NCI-H2171 (cell line): ENCODE measurements around the gene KLK8.
"Not testable (repeated sequence)": the region's sequence is repeated elsewhere in the genome, so short reads cannot be mapped to it uniquely, and the experiment has no call there.

Experiments used
- DNase-seq: peaks from one replicate; lab custom pipeline; 2025; lab: John Stamatoyannopoulos, UW

The KLK8 gene

GRCh38 chr19:51016798-51017683 lies 15.6 kb upstream of the KLK8 start:
- no peak for DNase-seq

DNA sequence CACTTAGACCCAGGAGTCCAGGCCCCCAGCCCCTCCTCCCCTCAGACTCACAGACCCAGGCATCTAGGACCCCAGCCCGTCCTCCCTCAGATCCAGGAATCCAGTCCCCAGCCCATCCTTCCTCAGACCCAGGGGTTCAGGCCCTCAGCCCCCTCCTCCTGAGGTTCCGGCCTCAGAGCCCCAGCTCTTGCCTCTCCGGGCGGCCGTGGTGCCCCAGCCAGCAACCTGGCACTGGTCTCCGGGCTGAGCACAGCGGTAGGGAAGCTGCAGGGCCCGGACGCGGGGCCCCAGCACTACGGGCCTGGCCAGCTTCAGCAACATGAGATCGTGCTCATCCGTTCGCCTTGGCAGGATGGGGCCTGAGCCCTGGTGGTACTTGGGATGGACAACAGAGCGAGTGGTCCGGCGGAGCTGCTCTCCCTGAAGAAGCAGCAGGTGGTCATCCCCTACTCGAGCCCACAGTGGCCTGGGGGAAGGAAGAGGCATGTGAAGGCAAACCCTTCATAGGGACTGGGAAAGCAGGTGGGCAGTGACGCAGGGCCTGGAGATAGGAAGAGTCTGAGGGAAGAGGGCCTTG lies 14.4 kb upstream of the KLK8 start:
- DNase-seq = no peak

DNA sequence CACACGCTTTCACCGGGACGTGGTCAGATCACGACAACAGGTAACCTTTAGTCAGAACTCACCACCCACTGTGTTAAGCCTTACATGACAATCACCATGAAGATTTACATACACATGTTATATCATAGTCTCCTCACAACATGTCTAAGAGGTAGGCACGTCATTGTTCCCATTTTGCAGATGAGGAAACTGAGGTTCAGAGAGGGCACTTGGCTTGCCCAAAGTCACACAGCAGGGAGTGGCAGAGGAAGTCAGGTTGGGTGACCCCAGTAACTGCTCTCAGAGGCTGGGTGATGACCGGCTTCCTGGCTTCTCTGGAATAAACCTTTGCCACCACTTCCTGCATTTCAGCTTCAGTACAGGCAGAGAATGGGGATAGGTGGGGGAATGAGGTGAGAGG lies 12.8 kb upstream of the KLK8 start:
- no peak for DNase-seq

DNA sequence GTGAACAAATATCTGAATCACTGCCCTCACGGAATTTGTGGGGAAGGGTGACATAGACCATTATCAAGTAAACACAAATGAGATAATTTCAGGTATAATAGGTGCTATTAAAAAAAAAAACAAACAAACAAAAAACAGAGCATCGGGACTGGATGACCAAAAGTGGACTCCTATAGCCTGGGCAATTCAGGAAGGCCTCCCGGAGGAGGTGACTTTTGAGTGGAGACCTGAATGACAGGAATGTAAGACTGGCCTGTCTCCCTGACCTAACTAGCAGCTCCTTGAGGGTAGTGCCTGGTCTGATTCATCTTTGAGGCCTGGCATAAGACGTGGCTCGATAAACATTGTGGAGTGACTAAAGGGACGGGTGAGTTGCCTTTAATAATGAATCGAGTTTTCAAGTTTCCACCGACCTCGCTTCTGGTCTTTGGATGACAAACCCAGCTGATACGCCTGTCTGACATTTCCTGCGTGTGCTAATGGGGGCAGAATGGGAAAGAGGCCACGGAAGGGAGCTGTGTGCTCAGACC lies 11.3 kb upstream of the KLK8 start:
- no peak for DNase-seq

DNA sequence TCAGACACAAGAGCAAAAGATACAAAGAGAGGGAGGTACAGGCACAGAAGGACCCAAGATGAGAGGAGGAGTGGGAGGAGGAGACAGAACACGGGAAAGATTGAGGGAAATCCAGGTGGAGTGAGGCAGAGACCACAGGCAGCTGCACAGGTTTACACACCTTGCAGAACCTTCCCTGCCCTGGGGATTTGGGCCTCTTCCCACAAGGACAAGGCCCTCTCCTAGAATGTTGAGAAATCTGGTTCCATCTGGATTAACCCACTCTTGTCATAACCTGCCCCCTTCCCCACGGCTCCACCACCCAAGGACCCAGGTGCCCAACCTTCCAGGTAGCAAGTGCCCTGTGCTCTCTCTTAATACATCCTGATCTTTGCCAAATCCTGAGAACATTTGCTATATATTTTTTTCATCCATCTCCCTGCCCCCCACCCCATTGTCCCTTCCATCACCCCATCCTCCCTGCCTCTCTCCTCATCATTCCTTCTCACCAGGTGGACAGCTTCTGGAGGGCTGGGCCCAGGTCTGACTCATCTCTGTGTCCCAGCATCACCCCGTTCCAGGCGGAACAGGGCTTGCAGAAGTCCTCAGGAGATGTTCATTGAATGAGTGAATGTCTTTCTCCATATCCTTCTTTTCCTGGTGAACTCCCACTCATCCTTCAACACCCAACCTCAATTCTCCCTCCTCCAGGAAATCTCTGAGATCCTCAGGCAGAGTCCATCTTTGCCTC lies 8.8 kb upstream of the KLK8 start:
- DNase-seq = no peak

DNA sequence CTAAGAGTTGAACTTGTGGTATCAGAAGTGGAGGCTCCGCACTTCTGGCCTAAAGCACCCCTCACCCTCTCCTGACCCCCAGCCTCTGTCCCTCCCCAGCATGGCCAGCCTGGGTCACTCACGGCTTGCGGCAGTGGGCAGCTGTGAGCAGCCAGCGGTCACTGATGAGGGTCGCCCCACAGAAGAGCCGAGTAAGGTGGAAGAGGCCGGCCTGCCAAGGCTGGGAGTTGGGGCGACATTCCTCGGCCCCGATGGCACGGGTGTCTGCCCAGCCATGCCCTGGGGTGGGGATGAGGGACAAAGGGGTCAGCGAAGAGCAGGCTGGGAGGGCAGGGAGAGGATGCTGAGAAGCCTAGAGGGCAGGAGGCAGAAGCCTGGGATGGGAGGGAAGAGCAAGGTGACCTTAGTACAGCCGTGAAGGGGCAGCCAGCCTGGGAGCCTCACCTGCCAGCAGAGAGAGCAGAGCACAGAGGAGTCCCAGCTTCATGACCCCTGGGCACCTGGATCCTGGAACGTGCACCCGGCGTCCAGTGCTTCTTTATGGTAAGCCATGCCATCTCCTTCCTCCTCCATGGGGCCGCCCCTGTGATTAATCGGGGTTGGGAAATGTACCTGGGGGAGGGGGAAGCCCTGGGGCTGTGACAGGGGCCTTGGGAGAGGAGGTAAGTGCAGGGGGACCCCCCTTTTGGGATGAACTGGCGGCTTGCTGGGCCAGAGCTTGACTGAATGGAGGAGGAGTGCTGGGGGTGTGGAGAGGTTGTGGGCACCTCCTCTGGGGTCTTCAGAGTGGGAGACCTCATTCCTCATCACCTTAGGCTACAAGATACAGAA lies 7.9 kb upstream of the KLK8 start:
- no peak for DNase-seq

DNA sequence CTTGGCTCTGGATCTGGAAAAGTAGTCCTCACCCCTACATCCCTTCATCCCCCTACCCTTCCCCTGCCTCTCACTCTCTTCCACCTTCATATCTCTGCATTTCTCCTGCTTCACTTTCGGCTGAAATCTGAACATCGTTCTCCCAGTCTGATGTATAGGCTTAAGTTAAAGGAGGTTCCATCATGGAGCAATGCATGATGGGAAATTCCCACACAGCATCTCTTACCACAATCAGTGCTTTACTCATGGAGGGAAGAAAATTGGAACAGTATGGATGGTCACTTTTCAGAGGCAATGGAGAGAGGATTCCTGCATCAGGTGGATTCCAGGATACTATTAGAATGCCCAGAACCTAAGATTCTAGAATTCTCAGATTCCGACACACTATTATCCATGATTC lies 6.1 kb upstream of the KLK8 start:
- DNase-seq = no peak

- DNase-seq = no peak
Observed at GRCh38 chr19:51006406-51006805, 5.0 kb upstream of the KLK8 start.

- DNase-seq = no peak
Observed at GRCh38 chr19:51005248-51005647, 3.8 kb upstream of the KLK8 start.

DNA sequence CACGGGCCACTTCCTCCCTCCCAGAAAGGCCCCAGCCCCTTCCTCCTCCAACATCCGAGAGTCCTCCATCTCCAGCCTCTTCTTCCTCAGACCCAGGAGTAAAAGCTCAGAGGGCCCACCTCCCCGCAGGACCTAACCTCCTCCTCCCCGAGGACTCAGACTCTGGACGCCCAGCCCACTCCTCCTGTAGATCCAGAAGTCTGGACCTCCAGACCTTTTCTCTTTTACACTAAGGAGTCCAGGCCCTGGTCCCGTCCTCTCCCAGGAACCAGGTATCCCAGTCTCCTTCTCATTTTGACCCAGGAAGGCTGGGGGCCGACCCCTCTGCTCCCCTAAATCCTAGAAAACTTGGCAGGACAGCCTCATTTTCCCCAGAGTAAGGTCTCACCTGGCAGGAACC lies 1.9 kb upstream of the KLK8 start:
- DNase-seq = no peak

GRCh38 chr19:51002542-51003311 lies 1.3 kb upstream of the KLK8 start:
- no peak for DNase-seq

GRCh38 chr19:51002089-51002532 lies 707 bp upstream of the KLK8 start:
- no peak for DNase-seq

- no peak for DNase-seq
Observed at GRCh38 chr19:51000981-51001380, 423 bp downstream of the KLK8 start.

DNA sequence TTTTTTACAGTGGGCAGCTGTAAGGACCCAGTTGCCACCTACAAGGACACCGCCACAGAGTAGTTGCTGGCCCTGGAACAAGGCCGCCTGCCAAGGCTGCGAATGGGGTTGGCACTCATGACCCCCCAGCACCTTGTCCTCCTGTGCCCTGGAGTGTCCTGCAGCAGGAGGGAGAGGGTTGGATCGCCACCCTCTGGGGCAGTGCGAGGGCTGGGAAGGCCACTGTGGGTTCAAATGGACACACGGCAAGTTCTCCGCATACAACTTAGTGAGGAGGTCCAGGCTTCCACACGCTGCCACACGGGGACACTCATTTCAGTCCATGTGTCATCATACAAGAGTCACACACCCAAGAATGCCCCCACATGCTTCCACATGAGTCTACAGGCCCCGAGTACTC lies 978 bp downstream of the KLK8 start:
- no peak for DNase-seq

DNA sequence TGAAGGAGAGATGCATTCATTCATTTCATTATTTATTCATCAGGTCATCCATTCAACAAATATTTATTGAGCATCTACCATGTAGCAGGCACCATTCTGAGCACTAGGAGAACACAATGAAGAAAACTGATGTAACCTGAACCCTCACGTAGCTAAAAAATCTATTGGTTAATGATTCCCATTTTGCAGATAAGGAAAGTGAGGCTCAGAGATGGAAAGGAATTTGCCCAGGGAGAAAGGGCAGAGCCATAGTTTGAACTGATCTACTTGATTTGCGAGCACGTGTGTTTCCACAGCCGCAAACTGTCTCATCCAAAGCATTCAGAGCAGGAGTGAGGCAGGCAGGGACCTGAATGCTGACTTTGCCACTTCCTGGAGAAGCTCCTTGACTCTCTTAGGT lies 2.7 kb downstream of the KLK8 start:
- DNase-seq = no peak

DNA sequence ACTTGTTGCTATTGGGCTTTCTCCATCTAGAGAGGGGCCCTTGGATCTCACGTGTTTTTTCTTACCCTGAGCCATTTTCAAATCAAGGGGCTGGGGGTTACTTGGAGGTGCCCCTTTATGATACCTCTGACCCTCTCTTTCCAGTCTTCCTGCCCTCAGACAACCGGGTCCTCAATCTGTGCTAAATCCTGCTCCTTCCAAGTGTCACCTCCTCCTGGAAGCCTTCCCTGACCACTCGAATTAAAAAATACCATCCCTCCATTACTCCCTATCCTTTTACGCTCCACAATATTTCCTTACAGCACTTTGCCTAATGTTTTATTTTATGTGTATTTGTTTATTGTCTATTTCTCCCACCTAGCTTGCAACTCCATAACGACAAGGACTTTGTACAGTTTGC lies 3.3 kb downstream of the KLK8 start:
- no peak for DNase-seq

DNA sequence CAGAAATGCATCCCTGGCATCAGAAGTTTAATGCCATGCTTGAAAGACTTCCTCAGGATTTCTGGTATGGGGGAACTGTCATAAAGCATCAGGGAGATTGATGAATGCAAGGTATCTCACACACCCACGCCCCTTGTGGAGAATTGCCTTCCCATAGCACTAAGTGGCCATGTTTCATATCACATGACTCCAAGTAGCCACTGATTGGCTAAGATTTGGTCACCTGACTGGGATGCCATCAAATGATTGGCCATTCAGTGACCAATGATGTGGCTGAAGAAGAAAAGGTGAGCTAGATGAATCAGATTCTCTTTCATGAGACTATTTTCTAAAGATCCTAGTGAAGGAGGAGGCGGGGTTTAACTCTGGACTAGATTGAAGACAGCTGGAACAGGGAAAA lies 7.3 kb downstream of the KLK8 start:
- peak; percentile 49 for DNase-seq

DNA sequence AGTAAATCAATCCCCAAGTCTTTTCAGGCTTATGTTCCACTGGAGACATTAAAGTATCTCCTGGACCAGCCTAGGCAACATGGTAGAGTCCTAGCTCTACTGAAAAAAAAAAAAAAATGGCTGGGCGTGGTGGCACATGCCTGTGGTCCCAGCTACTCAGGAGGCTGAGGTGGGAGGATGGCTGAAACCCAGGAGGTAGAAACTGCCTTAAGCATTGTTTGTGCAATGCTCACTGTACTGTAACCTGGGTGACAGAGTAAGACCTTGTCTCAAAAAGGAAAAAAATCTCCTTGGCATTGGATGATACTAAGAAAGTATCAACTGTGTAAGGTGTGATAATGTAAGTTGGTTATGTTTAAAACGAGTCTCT lies 8.8 kb downstream of the KLK8 start:
- DNase-seq = no peak

DNA sequence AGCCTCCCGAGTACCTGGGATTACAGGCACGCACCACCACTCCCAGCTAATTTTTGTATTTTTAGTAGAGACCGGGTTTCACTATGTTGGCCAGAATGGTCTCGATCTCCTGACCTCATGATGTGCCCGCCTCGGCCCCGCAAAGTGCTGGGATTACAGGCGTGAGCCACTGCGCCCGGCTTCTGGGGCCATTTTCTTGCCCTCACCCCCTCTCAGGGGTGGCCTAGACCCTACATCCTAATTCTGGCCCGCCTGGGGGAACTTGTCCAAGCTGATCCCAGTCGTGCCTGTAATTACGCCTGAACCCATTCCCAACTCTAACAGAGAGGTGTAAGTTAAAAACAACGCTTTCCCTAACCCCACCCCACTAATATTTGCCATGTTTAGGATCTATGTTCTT lies 17.0 kb downstream of the KLK8 start:
- not testable (repeated sequence) for DNase-seq

DNA sequence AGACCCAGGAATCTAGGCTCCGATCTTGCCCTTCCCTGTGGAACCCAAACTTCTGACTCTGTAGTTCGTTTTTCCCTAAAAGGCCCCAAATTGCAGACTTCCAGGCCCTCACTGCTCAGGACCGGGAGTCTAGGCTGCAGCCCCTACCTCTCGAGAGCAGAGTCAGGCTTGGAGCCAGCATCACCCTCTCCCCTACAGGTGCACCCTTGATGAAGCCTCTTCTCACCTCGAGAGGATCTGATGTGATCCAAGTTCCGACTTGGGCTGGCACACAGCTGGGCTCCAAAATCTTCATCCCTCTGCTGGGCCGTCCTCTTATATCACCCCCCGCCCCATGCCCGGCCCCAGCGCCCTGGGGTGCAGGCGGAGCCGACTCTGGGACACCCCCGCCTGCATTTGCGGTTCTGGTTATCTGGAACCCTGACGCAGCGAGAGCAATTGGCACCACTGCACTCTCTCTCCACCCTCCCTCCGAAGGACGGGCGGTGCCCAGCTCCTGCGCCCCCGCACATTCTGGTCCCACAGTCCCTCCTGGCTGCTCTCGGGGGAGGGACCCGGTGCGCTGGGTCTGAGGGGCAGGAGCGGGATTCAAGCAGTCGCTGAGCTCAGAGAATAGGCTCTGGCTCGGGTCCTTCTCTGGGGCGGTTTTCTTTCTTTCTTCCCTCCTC lies 17.6 kb downstream of the KLK8 start, which contains the start of gene KLK7:
Gene KLK7, minus strand, starts transcription at position 293 of the 668 bp plus-strand sequence. CDS start 1,518 bp downstream, outside the sequence.
- no peak for DNase-seq
